Stimulated activated naive CD8-positive, alpha-beta T cell treated with anti-CD3 and anti-CD28 coated beads, Interleukin-15, Interleukin-2, amounts not matched to agents 100 U/mL and 50 U/mL, for 24 hours (primary cell): ENCODE data around the gene CCDC3.
A peak's percentile ranks its signal among the peaks of the same experiment; 100 is the strongest.

Experiments
- ATAC-seq: fragments of 150-1000 bp; cut with Tn5 transposase; one replicate; pipeline ENCODE4 v1.10.0; 2021
- DNase-seq: peaks from one replicate; pipeline ENCODE4 v3.0.0; 2021

Gene CCDC3

DNA sequence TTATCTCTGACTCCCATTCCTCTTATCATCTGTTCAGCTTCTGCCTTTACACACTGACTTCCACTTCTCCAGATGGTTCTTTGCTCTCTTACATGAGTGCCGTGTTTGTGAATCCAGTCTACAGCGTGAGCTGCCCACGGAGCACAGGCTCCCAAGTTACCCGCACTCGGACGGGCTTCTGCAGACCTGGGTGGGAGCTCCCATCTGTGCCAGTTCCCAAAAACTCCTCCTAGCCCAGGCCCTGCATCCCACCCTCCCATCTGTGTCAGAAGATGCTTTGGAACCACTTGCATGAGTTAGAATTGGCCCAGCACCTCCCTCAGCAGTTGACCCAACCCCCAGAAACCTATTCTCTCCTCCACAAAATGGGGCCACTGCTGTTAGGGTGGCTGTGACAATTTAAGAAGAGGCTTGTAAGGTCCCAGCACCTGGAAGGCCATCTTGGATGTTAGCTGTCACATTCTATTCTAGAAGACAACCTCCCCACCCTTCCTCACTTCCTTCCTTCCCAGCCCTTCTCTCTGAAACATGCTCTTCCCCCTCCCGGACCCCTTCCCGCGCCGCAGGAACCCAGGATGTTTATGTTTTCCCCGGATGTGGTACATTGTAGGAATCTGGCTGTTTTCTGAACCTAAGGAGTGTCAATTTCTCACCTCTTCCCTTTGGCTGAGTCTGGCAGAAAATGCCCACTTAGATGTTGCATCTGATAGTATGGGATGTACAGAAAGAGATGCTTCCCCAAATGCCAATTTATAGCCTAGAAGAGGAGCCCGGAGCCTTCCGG lies 79.2 kb downstream of the CCDC3 start:
- no peak for ATAC-seq
- no peak for DNase-seq

DNA sequence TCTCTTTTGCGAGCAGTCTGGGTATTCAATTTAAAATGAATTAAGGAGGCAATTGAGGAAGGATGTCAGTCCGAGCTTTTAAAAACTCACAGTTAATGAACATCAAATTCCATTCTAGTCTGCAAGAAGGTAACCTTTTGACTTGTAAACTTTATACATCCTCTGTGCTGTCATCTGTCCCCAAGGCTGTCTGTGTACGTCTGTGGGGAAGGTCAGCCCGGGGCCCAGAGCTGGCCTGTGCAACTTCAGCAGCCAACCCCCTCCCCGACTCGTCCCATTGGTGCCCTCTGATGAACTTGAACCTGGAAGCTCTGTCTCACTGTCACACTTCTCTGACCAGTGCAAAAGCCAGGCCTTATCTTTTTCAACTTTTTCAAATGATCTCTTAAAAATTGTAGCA lies 80.3 kb downstream of the CCDC3 start:
- ATAC-seq (no peak), DNase-seq (no peak)

DNA sequence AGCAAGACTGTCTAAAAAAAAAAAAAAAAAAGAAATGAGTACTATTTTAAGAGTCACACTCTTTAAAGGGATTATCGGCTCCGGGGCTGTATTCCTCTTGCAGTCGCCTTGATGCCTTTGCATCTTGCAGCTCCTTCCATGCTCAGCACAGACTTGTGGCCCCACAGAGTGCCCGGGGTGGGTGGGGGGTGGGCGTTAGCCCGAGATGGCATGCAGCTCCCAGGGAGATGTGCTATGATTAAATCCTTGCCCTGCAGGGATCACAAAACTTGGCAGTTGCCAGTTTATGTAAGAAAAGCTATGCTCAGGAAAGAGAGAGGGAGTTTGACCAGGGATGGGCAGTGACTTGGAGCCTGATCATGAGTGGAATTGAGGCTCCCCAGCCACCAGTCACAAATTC lies 81.9 kb downstream of the CCDC3 start:
- DNase-seq: no peak
- no peak for ATAC-seq

DNA sequence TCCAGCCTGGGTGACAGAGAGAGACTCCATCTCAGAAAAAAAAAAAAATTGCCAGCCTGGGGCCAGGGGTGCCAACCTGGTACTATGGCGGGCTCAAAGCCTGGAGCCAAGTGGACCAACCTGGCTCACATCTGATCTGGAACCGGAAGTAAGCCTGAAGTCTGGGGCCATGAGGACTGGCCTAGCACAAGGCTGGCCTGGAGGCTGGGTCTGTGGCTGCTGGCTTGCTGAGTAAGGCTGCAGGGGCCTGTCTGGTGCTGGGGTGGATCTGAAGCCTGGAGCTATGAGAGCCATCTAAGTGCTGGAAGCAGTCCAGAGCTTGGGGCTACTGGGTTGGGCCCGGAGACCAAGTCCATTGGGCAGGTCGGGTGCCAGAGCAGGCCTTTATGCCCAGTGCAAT lies 84.9 kb downstream of the CCDC3 start:
- DNase-seq: no peak
- ATAC-seq: no peak

DNA sequence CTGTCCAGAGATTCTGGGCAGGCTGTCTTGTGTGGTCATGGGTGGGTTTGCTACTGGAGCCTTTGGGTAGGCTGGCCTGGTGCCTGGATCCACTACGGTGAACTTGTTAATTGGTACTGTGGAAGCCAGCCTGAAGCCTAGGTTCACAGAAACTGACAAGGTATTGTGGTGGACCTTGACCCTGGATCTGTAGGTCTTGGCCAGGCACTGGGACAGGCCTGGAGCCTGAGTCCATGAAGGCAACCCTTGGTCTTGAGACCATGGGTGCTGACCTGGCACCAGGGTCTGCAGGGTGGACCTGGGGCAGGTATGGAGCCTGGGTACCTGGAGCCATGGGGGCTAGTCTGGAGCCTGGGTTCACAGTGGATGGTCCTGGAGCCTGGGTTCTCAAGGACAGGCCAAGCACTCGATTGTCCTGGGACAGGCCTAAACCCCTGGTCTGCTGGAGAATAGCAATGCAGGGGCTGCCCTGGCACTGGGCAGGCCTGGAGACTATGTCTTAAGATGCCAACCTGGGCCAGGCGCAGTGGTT lies 85.8 kb downstream of the CCDC3 start:
- DNase-seq: no peak

DNA sequence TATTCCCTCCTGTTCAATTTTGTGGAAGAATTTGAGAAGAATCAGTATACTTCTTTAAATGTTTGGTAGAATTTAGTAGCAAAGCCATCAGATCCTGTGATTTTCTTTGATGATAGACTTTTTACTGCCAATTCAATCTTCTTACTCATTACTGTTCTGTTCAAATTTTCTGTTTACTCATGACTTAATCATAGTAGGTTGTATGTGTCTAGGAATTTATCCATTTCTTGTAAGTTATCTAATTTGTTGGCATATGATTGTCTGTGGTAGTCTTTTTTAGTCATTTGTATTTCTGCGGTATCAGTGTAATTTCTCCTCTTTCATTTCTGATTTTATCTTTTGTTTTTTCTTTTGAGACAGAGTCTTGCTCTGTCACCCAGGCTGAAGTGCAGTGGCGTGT lies 87.4 kb downstream of the CCDC3 start:
- no peak for DNase-seq
- ATAC-seq: no peak

More for the DNA sequence above, 85.8 kb downstream of the CCDC3 start:
- ATAC-seq: no peak

DNA sequence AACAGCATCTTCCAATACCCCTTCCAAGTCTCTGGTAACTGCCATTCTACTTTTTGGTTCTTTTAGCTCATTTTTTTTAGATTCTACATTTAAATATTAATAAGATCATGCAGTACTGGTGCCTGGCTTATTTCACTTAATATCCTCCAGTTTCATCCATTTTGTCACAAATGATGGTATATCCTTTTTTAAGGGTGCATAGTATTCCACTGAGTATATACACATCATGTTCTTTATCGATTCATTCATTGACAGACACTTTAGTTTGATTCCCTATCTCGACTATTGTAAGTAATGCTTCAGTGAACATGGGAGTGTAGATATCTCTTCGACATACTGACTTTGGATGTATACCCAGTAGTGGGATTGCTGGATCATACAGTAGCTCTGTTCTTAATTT lies 89.7 kb downstream of the CCDC3 start:
- DNase-seq (no peak), ATAC-seq (no peak)

DNA sequence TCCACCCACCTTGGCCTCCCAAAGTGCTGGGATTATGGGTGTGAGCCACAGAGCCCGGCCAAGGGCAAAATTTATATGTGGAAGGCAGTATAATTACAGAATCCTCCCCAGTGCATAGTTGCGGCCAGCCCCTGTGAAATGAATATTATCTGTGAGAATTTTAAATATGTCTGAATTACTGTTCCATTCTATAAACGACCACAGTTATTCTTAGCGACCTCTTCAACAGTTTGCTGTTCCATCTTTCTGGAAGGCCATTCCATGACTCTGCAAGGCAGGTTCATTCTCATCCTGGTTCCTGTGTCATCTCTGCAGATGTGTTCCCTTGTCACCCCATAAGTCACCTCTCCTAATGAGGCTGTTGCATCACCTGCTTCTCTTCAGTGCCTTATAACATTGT lies 90.7 kb downstream of the CCDC3 start:
- ATAC-seq (no peak), DNase-seq (no peak)

DNA sequence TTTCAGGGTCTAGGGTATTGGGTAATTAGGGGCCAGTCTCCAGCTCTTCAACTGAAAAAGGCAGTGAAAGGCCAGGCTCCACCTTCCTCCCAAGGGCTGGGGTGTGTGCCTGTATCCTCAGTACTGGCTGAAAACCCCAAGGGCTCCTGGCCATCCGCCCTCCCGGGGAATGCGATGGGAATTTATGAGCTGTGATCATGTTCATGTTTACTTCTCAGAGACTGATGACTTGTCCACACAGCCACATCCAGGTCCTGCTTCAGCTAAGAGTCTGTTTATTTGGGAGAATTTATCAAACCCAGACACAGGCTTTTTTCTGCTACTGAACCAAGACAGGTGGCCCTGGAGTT lies 91.7 kb downstream of the CCDC3 start:
- DNase-seq (no peak), ATAC-seq (no peak)

DNA sequence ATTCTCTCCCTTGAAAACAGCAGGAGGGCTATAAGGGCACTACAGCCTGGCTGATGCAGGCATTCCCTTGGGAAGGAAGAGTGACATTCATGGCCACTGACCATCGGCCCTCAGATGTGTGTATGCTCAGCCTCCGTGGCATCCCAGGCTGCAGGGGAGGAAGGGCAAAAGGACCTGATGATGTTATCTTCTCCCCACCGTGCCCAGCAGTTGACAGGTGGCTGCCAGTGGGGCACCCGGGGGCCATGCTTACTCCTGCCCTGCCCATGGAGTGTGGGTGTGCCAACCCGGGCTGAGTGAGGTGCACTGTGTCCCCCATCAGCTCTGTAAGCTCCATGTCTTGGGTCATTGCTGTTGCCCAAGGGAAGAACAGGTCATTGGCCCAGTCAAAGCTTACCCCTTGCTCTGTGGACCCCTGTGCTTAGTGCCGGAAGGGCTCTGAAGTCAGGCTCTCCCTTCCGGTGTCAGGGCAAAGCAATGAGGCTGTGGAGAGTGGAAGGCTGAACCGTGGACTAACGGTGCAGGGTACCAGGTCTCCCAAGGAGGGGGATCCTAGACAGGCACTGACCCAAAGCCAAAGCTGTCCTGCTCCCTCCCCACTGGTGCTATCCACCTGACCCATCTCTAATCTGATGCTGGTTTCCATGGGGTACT lies 92.2 kb downstream of the CCDC3 start:
- no peak for ATAC-seq
- no peak for DNase-seq

DNA sequence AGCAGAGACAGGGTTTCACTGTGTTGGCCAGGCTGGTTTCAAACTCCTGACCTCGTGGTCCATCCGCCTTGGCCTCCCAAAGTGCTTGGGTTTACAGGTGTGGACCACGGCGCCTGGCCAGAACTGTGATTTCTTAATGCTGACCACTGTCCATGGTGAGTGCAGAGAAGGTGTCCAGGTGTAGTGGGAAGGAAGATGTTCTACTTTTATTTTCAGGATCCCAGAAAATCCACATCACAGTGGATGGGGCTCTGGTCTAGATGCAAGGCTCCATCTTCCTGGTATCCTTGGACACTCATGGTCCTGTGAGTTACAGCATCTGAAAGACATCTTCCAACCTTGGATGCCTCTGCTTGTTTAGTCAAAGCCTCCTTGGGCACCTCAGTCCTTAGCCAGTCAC lies 92.7 kb downstream of the CCDC3 start:
- ATAC-seq: no peak
- no peak for DNase-seq

DNA sequence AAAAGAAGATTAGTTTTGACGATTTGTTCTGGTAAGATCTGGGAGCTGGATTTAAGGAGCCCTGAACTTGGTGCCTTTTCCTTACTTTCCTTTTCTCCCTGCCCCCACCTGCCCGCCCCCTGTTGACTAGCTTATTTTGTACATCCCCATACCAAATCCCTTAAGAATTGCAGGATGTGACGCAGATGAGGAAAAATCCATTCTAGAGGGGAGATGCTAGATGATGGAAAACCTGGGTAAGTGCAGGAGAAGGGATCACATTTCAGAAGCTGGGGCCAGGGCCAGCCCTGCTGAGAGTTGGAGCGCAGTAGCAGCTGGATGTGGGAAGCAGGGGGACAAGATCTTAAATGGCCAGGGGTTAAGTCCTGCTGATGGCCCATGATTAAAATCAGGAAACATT lies 93.9 kb downstream of the CCDC3 start:
- DNase-seq (no peak), ATAC-seq (no peak)

DNA sequence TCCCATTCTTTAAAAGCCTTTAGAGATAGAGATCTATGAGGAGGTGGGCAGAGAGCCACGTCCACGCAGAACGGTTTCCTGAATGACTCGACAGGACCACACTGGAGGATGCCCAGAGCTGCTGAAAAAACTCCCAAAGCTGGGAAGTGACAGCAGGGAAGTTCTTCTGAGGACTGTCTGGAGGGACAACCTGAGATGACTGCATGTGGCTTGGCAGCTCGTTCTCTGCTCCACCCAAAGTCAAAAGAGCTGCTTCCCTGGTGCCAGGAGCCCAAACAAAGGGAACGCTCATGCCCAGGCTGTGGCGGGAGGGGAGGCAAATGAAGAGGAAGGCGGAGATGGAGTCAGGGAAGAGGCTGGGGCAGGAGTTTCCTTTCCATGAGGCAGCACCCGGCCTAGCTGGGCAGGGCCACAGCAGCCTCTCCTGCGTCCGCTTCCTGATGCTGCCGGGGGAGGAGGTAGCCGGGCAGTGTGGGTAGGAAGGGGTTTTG lies 95.4 kb downstream of the CCDC3 start:
- DNase-seq: no peak
- no peak for ATAC-seq

DNA sequence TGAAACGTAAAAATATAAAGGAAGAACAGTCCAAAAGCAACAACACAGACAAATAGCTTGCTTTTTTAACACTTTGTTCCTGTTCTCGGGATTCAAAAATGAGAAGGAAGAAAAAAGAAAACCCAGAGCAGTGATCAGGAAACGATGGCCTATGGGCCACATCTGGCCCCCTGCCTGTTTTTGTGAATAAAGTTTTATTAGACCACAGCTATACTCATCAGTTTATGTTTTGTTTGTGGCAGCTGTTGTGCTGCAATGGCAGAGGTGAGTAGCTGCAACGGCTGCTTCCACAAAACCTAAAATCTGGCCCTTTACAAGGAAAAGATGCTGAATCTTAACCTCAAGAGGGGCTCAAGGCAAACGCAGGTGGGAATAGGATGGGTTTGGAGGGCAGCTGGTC lies 96.4 kb downstream of the CCDC3 start:
- ATAC-seq (no peak), DNase-seq (no peak)

DNA sequence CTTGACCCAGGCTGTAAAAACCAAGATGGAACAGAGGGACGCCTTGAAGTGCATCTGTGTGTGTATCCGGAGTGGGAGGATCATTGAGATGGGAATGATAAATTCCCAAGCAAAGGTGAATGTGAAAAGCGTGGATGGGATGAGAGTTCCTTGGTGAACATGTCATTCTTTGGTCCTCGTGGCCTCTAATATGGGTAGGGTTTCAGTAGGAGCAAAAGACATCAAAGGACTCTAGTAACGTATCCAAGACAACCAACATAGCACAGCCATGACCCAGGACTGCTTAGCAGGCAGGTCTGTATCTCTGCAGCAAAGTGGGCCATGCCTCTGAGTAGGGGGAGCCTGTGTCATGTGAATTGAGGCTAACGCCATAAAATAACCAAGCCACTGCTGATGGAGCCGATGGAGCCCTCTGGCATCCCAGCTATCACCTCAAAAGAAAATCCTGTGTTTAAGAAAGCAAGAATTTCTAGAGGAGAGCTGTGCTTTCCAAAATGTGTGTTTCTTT lies 98.6 kb downstream of the CCDC3 start:
- DNase-seq (no peak), ATAC-seq (no peak)

DNA sequence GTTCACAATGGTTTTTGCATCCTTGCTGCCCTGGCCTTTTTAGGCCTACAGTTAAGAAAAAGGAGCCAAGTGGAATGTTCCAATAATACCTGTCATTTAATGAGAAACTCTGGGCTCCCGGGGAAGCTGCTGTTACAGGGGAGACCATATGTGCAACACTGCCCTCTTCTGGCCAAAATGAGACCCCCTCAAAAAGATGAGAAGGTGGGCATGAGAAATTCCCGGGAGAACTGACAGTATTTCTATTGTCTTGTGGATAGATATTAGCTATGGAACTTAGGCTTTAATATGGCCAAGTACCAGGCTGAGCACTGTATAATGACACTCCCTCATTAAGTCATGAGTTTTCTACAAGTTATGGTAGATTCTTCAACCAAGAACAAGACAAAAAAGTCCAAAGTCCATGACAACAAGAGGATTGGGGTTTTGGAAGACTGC lies 99.4 kb downstream of the CCDC3 start:
- ATAC-seq: peak; percentile 40
- peak; percentile 64 for DNase-seq

DNA sequence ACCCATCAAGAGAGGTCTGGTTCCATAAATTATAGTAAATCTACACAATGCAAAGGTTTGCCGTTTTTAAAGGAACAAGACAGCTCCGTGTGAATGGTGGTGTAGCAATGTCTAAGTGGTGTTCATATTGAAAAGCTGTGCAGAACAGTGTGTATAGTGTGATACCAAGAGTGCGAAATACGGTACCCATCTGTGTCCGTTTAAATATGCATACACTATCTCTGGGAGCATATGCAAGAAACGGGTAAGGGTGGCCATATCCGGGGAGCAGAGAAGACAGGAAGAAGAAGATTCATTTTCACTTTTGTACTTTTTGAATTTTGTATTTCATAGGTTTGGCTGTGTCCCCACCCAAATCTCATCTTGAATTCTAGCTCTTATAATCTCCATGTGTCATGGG lies 102.0 kb downstream of the CCDC3 start:
- DNase-seq: no peak
- ATAC-seq: no peak

DNA sequence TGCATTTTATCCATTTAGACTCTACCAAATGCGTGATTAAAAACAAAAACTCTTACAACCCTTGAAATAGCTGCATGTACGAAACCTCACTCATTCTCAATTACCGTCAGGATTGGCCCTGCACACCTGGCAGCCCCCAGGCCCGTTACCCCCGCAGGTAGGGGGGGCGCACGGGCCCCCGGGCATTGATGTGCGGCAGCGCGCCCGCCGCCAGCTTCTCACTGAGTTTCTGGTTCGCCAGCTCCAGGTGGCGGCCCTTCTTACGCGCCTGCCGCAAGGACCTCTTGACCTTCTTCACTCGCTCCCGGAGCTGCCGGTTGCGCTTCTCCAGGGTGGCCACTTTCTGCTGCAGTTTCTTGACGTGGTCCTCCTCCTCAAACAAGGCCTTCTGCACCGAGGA lies 103.2 kb downstream of the CCDC3 start:
- ATAC-seq (no peak), DNase-seq (no peak)

DNA sequence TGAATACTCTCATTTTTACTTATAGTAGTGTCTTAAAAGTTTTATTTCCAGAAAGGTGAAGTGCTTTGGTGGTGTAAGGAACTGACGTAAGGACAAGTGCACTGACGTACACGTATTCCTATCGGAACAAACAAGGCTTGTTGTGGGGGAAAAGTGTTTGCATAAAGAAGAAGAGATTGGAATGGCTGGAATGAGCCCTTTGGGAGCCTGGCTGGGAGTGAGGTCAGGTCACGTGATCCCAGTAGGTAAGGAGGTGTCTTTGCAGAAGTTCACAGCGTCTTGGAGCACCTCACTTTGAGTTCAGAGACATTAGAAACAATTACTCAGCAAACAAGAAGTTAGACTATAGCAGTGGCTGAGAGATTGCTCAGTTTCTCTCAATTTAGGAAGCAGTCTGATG lies 104.2 kb downstream of the CCDC3 start:
- DNase-seq: no peak
- no peak for ATAC-seq

DNA sequence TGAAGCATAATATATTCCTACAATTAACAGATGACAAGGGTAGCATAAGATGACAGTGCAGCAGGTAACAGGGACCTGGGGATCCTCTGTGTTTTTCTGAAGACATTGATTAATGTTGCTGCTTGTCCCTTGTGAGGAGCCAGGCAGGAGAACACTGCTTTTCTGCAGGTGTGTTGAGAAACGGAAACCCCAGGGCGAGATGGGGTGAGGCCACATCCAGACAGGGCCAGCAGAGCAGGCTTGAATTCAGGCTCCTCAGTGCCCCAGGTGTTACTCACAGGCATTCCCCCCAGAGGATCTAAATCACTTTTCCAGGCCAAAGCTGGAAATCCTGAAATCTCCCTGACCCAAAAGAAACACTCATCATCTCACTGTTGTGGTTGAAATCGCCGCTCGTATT lies 105.3 kb downstream of the CCDC3 start:
- DNase-seq (no peak), ATAC-seq (no peak)

DNA sequence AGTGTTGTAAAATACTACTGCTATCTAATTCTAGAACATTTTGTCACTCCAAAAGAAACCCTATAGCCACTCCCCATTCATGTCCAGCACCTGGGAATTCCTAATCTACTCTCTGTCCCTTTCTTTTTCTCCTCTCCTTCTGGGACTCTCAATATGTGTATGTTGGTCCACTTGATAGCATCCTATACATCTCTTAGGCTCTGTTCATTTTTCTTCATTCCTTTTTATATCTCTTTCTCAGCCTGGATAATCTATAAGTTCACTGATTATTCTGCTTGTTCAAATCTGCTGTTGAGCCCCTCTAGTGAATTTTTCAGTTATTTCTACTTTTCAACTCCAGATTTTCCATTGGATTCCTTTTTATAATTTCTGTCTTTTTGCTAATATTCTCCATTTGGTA lies 108.6 kb downstream of the CCDC3 start:
- no peak for DNase-seq
- no peak for ATAC-seq

DNA sequence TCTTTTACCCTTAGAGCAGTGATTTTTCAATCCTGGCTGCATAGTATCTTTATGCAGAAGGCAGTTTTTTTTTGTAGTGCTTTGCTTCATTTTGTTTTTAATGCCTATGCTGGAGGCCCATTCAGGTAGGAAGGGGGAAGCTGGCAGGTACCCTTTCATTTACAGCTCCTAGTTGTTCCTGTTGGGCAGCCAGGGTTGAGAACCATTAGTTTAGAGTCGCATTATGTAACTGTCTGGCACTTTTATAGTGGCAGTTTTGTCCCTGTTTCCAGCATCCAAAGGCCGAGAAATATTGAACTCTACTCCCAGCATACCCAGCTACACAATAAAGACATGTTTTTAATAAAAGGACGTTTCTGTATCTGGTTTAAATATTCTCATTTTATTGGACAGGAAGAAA lies 110.6 kb downstream of the CCDC3 start:
- ATAC-seq (no peak), DNase-seq (no peak)

DNA sequence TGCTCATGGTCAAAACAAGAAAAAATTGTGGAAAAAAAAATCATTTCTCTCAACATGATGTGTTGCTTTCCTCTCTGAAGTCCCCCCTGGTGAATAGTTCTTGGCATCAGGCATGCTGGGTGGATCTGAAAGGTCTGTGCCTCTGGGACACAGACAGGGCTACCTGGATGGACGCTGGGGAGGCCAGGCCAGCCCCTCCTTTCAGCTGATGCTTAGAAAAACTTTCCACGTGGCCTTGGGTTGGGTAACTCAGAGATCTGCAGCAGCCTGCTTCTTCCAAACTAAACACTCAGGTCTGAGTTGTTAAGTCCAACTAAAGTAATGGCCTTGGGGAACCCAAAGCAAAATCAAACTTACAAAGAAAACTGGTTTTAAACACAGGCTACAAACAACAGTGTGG lies 113.0 kb downstream of the CCDC3 start:
- ATAC-seq (no peak), DNase-seq (no peak)

DNA sequence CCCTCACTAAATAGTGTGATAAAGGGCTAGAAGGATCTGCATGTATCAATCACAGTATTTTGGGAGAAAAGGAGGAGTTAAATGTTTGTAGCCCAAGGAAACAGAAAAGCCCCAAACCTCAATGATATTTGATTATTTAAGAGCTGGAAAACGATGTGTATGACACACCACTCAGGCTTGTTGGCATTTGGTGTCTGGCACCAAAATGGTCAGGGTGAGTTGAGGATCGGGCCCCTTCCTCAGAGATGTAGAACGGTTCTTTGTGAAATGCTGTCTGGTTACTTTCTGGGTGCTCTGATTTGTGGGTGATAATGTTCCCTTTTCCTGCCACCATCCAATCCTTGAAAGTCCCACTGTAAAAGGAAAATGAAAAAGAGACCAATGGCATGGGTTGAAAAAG lies 113.7 kb downstream of the CCDC3 start:
- no peak for ATAC-seq
- DNase-seq: no peak
